Measurements from ENCODE around the gene ANKRD17.

GRCh38 chr4:73104695-73105094, 153.9 kb downstream of the ANKRD17 start:
- TF ChIP-seq CTCF (IDR thresholded peaks at IDR 0.05): no peak
- TF ChIP-seq EZH2 (IDR thresholded peaks at IDR 0.05): no peak
- no peak for TF ChIP-seq EZH2phosphoT487 (IDR thresholded peaks at IDR 0.05)

All from neural progenitor cell (in vitro differentiated cells).